Measurements from ENCODE around the gene SLC39A6.

The SLC39A6 gene

DNA sequence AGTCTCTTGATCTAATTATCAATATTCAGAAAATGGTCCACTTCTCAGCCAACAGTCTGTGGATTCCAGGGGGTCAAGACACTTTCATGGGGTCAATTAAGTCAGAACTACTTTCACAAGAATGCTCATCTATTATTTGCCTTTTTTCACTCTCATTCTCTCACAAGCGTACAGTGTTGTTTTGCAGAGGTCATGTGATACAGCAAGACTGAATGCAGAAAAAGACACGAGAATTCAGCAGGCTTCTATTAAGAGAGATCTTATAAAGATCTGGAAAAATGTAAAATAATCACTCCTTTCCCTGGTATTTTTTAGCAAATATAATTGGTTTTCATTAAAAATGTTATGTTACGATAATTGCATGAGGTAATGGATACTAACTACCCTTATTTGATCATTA, 70.5 kb downstream of the SLC39A6 start:
- DNase-seq (ENCODE audit: low spot score), result no peak
